SK-N-SH treated with all-trans-retinoic acid at 6 μM for 48 hours (cell line): ENCODE results near the gene CEPT1.

Experiments used
- ARNTL ChIP-seq: fragments of 450-650 bp; formaldehyde crosslinking; IDR thresholded peaks from 2 replicates; pipeline ENCODE4 v1.5.0; 2020; ENCODE audit warnings: low read depth, mild to moderate bottlenecking, moderate library complexity, borderline replicate concordance
- BACH2 ChIP-seq: fragments of 250-450 bp; sonication (Bioruptor Pico); IDR thresholded peaks from 2 replicates; pipeline ENCODE4 v1.9.0; 2021; ENCODE audit warnings: mild to moderate bottlenecking, borderline replicate concordance
- CREB5 ChIP-seq: fragments of 250-450 bp; sonication (Bioruptor Pico); IDR thresholded peaks from 2 replicates; pipeline ENCODE4 v1.5.1; 2020; ENCODE audit warnings: low read depth, mild to moderate bottlenecking, moderate library complexity
- OSR1 ChIP-seq: fragments of 250-450 bp; sonication (Bioruptor Pico); IDR thresholded peaks from 2 replicates; pipeline ENCODE4 v1.8.0; 2022; ENCODE audit warnings: moderate library complexity, mild to moderate bottlenecking, inconsistent platforms
- RARB ChIP-seq: fragments of 250-450 bp; sonication (Bioruptor Pico); IDR thresholded peaks from 2 replicates; pipeline ENCODE4 v1.8.0; 2021; ENCODE audit warnings: mild to moderate bottlenecking, moderate library complexity
- TCF4 ChIP-seq: fragments of 250-450 bp; sonication (Bioruptor Pico); IDR thresholded peaks from 2 replicates; pipeline ENCODE4 v1.8.0; 2021; ENCODE audit warnings: mild to moderate bottlenecking, moderate library complexity, borderline replicate concordance
- TSHZ2 ChIP-seq: fragments of 250-450 bp; sonication (Bioruptor Pico); IDR thresholded peaks from 2 replicates; pipeline ENCODE4 v1.5.0; 2020; ENCODE audit warnings: mild to moderate bottlenecking, moderate library complexity

GRCh38 chr1:111161843-111162487 is 21.9 kb downstream of the CEPT1 start:
- TF ChIP-seq TCF4 (CRISPR knock-in tag) (0 out of 2 replicates have a peak, but pooled peaks have one; percentile 30), CREB5 (no peak), TSHZ2 (CRISPR knock-in tag) (peak; percentile 37; the same call in 1 of the 2 replicates), RARB (no peak), OSR1 (CRISPR knock-in tag) (no peak), BACH2 (CRISPR knock-in tag) (no peak), ARNTL (CRISPR knock-in tag) (no peak)
